A549 (cell line): Measurements from ENCODE around the gene TMEM255B. TPM values are rescaled to one million over a fixed set of nuclear protein-coding genes. Genes with fewer than 3 reads are reported as not detected.

Source experiments
- ATAC-seq, 2 experiments: fragments of 200-7000 bp in 1 of 2; fragments of >200 bp in 1 of 2; cut with Nextera tagmentation in 1 of 2; cut with Tn5 transposase in 1 of 2; 3 replicates each; pipeline versions ENCODE4 v1.8.0 to v1.9.1; 2018 to 2020; ENCODE audit warnings: mild to moderate bottlenecking in 1 of 2, moderate library complexity in 1 of 2
- CTCF ChIA-PET: fragments of 300-600 bp; sonication (Branson Sonifier 250); formaldehyde crosslinking; extraction: SDS; loops from one replicate; lab custom pipeline; 2021; ENCODE audit warnings: antibody characterized with exemption, inconsistent platforms; lab: Yijun Ruan, JAX
- POLR2A ChIA-PET: fragments of 350-600 bp; formaldehyde crosslinking; extraction: SDS; loops from one replicate; lab custom pipeline; 2021; ENCODE audit warnings: antibody characterized with exemption, inconsistent platforms; lab: Yijun Ruan, JAX
- DNase-seq, 2 experiments: peaks; one replicate each; pipeline versions ENCODE4 v3.0.0 to v3.0.0-alpha.2; 2011 to 2016; ENCODE audit warnings: low read depth in 1 of 2, low spot score in 1 of 2
- FAIRE-seq: peaks from 2 replicates; lab custom pipeline; 2011; peaks lifted over from hg19 to GRCh38; lab: Jason Lieb, UNC
- H3K27ac ChIP-seq, 2 experiments: fragments of >200 bp; sonication (Bioruptor Twin); formaldehyde crosslinking; 3 replicates each; pipeline ENCODE4 v1.5.1; 2016 to 2017
- H3K4me1 ChIP-seq: fragments of >200 bp; sonication (Bioruptor Twin); formaldehyde crosslinking; 3 replicates; pipeline ENCODE4 v1.6.1; 2016
- H3K4me2 ChIP-seq: fragments of >200 bp; sonication (Bioruptor Twin); formaldehyde crosslinking; 3 replicates; pipeline ENCODE4 v1.6.1; 2016
- H3K4me3 ChIP-seq: fragments of >200 bp; sonication (Bioruptor Twin); formaldehyde crosslinking; 3 replicates; pipeline ENCODE4 v1.5.1; 2016
- H3K9me3 ChIP-seq: fragments of >200 bp; sonication (Bioruptor Twin); formaldehyde crosslinking; 3 replicates; pipeline ENCODE4 v1.6.1; 2016
- CBX8 ChIP-seq: fragments of 200-600 bp; sonication (generic); IDR thresholded peaks from 2 replicates; pipeline ENCODE4 v1.6.1; 2016
- CEBPB ChIP-seq, 2 experiments: fragments of >200 bp in 1 of 2; sonication (Bioruptor Twin) in 1 of 2; formaldehyde crosslinking in 1 of 2; IDR thresholded peaks; 2 replicates each; pipeline ENCODE4 v1.6.1; 2012 to 2016
- CHD2 ChIP-seq: fragments of 150-350 bp; IDR thresholded peaks from 2 replicates; pipeline ENCODE4 v1.6.1; 2014; ENCODE audit warnings: low read length; ENCODE audit not compliant: partially characterized antibody
- EHMT2 ChIP-seq: fragments of 200-600 bp; sonication (generic); IDR thresholded peaks from 2 replicates; pipeline ENCODE4 v1.6.1; 2016; ENCODE audit warnings: antibody characterized with exemption, low read depth, mild to moderate bottlenecking, moderate library complexity
- ELK1 ChIP-seq: fragments of 150-350 bp; IDR thresholded peaks from 2 replicates; pipeline ENCODE4 v1.6.1; 2014; ENCODE audit warnings: low read depth, mild to moderate bottlenecking, low read length
- EP300 ChIP-seq, 2 experiments: fragments of >200 bp; sonication (Bioruptor Twin); formaldehyde crosslinking; IDR thresholded peaks; 2 replicates in 1 of 2; 3 replicates in 1 of 2; pipeline ENCODE4 v1.6.1; 2016 to 2017
- ESRRA ChIP-seq: fragments of 150-350 bp; IDR thresholded peaks from 2 replicates; pipeline ENCODE4 v1.6.1; 2014; ENCODE audit warnings: mild to moderate bottlenecking, low read length, borderline replicate concordance
- FOSL2 ChIP-seq, 2 experiments: fragments of 450-650 bp in 1 of 2; fragments of >200 bp in 1 of 2; sonication (Bioruptor Twin) in 1 of 2; formaldehyde crosslinking; IDR thresholded peaks; 2 replicates each; pipeline versions ENCODE4 v1.5.0 to v1.6.1; 2016 to 2020; ENCODE audit warnings: mild to moderate bottlenecking in 1 of 2, moderate library complexity in 1 of 2
- FOXS1 ChIP-seq: fragments of 250-450 bp; sonication (Bioruptor Pico); IDR thresholded peaks from 2 replicates; pipeline ENCODE4 v1.5.0; 2020; ENCODE audit warnings: mild to moderate bottlenecking, moderate library complexity
- HOXB5 ChIP-seq: fragments of 250-450 bp; sonication (Bioruptor Pico); IDR thresholded peaks from 2 replicates; pipeline ENCODE4 v1.5.0; 2020; ENCODE audit warnings: mild to moderate bottlenecking, moderate library complexity
- JUN ChIP-seq, 2 experiments: fragments of >200 bp; sonication (Bioruptor Twin); formaldehyde crosslinking; IDR thresholded peaks; 2 replicates in 1 of 2; 3 replicates in 1 of 2; pipeline ENCODE4 v1.6.1; 2016 to 2017
- JUNB ChIP-seq: fragments of >200 bp; sonication (Bioruptor Twin); formaldehyde crosslinking; IDR thresholded peaks from 2 replicates; pipeline ENCODE4 v1.6.1; 2016
- KDM1A ChIP-seq: fragments of 200-600 bp; sonication (generic); IDR thresholded peaks from 2 replicates; pipeline ENCODE4 v1.6.1; 2016; ENCODE audit warnings: low read depth, mild to moderate bottlenecking
- KDM5A ChIP-seq: fragments of 200-600 bp; sonication (generic); IDR thresholded peaks from 2 replicates; pipeline ENCODE4 v1.6.1; 2016; ENCODE audit warnings: antibody characterized with exemption, mild to moderate bottlenecking
- MAX ChIP-seq: IDR thresholded peaks from 2 replicates; pipeline ENCODE4 v1.6.1; 2012
- MYC ChIP-seq: IDR thresholded peaks from 2 replicates; pipeline ENCODE4 v1.6.1; 2012; ENCODE audit warnings: mild to moderate bottlenecking, inconsistent platforms, low read length, improper control_type of control experiment, borderline replicate concordance
- NFE2L2 ChIP-seq: fragments of 150-350 bp; conservative IDR thresholded peaks from 2 replicates; pipeline ENCODE4 v1.6.1; 2014; ENCODE audit warnings: low read length
- NR3C1 ChIP-seq: fragments of >200 bp; sonication (Bioruptor Twin); formaldehyde crosslinking; IDR thresholded peaks from 3 replicates; pipeline ENCODE4 v1.6.1; 2017
- POLR2A ChIP-seq: IDR thresholded peaks from 2 replicates; pipeline ENCODE4 v1.6.1; 2012; ENCODE audit warnings: mild to moderate bottlenecking, low read length
- POLR2AphosphoS2 ChIP-seq: conservative IDR thresholded peaks from 2 replicates; pipeline ENCODE4 v1.6.1; 2012; ENCODE audit warnings: low read length, improper control_type of control experiment, inconsistent platforms
- RAD21 ChIP-seq, 2 experiments: fragments of >200 bp in 1 of 2; sonication (Bioruptor Twin) in 1 of 2; formaldehyde crosslinking in 1 of 2; IDR thresholded peaks in 1 of 2; conservative IDR thresholded peaks in 1 of 2; 2 replicates in 1 of 2; 3 replicates in 1 of 2; pipeline ENCODE4 v1.6.1; 2012 to 2018; ENCODE audit warnings: inconsistent platforms in 1 of 2
- RFX5 ChIP-seq: fragments of 450-650 bp; IDR thresholded peaks from 2 replicates; pipeline ENCODE4 v1.7.1; 2014; ENCODE audit warnings: antibody characterized with exemption, mild to moderate bottlenecking, moderate library complexity
- SREBF2 ChIP-seq: fragments of 450-650 bp; IDR thresholded peaks from 2 replicates; pipeline ENCODE4 v1.6.1; 2014; ENCODE audit warnings: mild to moderate bottlenecking, moderate library complexity
- TFCP2L1 ChIP-seq: fragments of 250-450 bp; sonication (Bioruptor Pico); IDR thresholded peaks from 2 replicates; pipeline ENCODE4 v1.5.0; 2021; ENCODE audit warnings: mild to moderate bottlenecking
- ZFP36 ChIP-seq: fragments of 450-650 bp; IDR thresholded peaks from 2 replicates; pipeline ENCODE4 v1.6.1; 2014; ENCODE audit warnings: borderline replicate concordance; ENCODE audit not compliant: partially characterized antibody
- WGBS: methylation state at CpG from one replicate; pipeline ENCODE4 v1.1.6; 2017; ENCODE audit errors: missing lambda C conversion rate; 5-methylcytosine and 5-hydroxymethylcytosine counted together
- polyA plus RNA-seq, 4 experiments: library from polyadenylated mRNA; depleted of rRNA in 3 of 4; stranded (reverse); fragments of >200 nt; fragmentation: RNase III in 1 of 4; extraction: RNeasy Plus Mini Kit Qiagen cat#74134 plus additional on column Dnase treatment in 1 of 4; gene quantifications; 2 replicates in 3 of 4; 3 replicates in 1 of 4; pipeline ENCODE4 v1.2.3, GENCODE V29; 2011 to 2017
- TF ChIP-seq, protein P1 (sequence below): fragments of 200-600 bp; sonication (generic); IDR thresholded peaks from 2 replicates; pipeline ENCODE4 v1.6.1; 2016; ENCODE audit warnings: antibody characterized with exemption, mild to moderate bottlenecking, moderate library complexity
- TF ChIP-seq, protein P2 (sequence below): fragments of >200 bp; sonication (Bioruptor Twin); formaldehyde crosslinking; IDR thresholded peaks from 2 replicates; pipeline ENCODE4 v1.6.1; 2016
- TF ChIP-seq, protein P3 (sequence below): fragments of 250-450 bp; sonication (Bioruptor Pico); IDR thresholded peaks from 2 replicates; pipeline ENCODE4 v1.5.0; 2020; ENCODE audit warnings: low read depth, mild to moderate bottlenecking, moderate library complexity
- TF ChIP-seq, protein P4 (sequence below): fragments of 250-450 bp; sonication (Bioruptor Pico); IDR thresholded peaks from 2 replicates; pipeline ENCODE4 v1.5.0; 2021; ENCODE audit warnings: mild to moderate bottlenecking, moderate library complexity, borderline replicate concordance

The TMEM255B gene
- polyA plus RNA-seq, 2 of the 4 experiments (the other 2 are of a cell fraction): 0.54 to 1.1 TPM

DNA sequence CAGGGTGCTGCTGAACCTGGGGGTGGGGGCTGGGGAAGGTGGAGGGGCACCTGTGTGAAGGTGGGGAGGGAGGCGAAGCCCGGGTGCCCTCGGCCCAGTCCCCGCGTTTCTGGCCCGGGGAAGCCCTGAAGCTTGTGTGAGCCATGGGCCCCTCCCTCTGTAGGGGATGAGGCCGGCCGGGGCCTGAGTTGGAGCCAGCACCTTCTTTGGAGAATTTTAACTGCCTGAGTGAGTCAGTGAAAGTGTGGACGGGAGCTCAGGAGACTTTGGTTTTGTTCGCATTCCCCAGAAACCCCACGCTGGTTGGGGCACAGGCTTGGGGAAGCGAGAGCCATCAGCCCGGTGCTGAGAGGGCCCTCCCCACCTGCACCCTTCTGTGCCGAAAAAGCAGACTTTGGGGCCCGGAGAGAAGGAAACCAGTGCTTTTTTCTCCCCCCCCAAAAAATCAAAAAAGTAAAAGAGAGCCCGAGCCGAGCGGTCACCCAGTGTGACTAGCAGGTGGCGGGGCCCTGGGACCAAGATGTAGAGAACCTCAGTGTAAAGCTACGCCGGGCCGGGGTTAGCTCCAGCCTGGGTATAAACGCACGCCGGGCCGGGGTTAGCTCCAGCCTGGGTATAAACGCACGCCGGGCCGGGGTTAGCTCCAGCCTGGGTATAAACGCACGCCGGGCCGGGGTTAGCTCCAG lies 45.1 kb downstream of the TMEM255B start:
- DNase-seq: no peak
- POLR2A ChIA-PET: no interaction called here
- H3K4me1 ChIP-seq: no peaks in the 10 kb centered on the region
- H3K27ac ChIP-seq: no peak overlapping the region
- TF ChIP-seq POLR2A (no peak), FOSL2 (IDR thresholded peaks at IDR 0.05) (no peak), FOSL2 (CRISPR knock-in tag; IDR thresholded peaks at IDR 0.05) (no peak), RFX5 (no peak), NR3C1 (no peak), HOXB5 (CRISPR knock-in tag) (no peak), FOXS1 (no peak), JUN (IDR thresholded peaks at IDR 0.05) (no peak), TFCP2L1 (CRISPR knock-in tag) (no peak), ZFP36 (no peak), CHD2 (no peak), SREBF2 (no peak), CBX8 (no peak), KDM1A (no peak), CEBPB (IDR thresholded peaks at IDR 0.05) (no peak), JUNB (no peak), POLR2AphosphoS2 (no peak), RAD21 (conservative IDR thresholded peaks at IDR 0.05 in 1 of 2, IDR thresholded peaks at IDR 0.05 in 1 of 2) (no peak)
- TF ChIP-seq, protein P1, sequence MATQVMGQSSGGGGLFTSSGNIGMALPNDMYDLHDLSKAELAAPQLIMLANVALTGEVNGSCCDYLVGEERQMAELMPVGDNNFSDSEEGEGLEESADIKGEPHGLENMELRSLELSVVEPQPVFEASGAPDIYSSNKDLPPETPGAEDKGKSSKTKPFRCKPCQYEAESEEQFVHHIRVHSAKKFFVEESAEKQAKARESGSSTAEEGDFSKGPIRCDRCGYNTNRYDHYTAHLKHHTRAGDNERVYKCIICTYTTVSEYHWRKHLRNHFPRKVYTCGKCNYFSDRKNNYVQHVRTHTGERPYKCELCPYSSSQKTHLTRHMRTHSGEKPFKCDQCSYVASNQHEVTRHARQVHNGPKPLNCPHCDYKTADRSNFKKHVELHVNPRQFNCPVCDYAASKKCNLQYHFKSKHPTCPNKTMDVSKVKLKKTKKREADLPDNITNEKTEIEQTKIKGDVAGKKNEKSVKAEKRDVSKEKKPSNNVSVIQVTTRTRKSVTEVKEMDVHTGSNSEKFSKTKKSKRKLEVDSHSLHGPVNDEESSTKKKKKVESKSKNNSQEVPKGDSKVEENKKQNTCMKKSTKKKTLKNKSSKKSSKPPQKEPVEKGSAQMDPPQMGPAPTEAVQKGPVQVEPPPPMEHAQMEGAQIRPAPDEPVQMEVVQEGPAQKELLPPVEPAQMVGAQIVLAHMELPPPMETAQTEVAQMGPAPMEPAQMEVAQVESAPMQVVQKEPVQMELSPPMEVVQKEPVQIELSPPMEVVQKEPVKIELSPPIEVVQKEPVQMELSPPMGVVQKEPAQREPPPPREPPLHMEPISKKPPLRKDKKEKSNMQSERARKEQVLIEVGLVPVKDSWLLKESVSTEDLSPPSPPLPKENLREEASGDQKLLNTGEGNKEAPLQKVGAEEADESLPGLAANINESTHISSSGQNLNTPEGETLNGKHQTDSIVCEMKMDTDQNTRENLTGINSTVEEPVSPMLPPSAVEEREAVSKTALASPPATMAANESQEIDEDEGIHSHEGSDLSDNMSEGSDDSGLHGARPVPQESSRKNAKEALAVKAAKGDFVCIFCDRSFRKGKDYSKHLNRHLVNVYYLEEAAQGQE: no peak
- TF ChIP-seq, protein P2, sequence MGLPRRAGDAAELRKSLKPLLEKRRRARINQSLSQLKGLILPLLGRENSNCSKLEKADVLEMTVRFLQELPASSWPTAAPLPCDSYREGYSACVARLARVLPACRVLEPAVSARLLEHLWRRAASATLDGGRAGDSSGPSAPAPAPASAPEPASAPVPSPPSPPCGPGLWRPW: no peak
- TF ChIP-seq, protein P3, sequence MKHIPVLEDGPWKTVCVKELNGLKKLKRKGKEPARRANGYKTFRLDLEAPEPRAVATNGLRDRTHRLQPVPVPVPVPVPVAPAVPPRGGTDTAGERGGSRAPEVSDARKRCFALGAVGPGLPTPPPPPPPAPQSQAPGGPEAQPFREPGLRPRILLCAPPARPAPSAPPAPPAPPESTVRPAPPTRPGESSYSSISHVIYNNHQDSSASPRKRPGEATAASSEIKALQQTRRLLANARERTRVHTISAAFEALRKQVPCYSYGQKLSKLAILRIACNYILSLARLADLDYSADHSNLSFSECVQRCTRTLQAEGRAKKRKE (CRISPR knock-in tag): no peak
- TF ChIP-seq, all 56 proteins: peak for 0
- WGBS: 81% methylated on average over 19 of the region's 34 CpGs
- ATAC-seq: no peak
- Histone ChIP-seq H3K9me3 (peaks cover 12% of the 10 kb centered on the region; the same call in 2 of the 3 replicates), H3K4me3 (no peak overlapping the region), H3K4me2 (no peak overlapping the region)
- CTCF ChIA-PET: no interaction called here
- no peak for FAIRE-seq

GRCh38 chr13:113804703-113805430 lies 45.8 kb downstream of the TMEM255B start:
- ChIA-PET CTCF (interaction anchor here (1.3 kb wide), 1 partner anchor 64 kb away, joined by 3 read pairs; no protein-coding TSS in a partner anchor), POLR2A (no interaction called here)
- no peak for ATAC-seq
- TF ChIP-seq EP300 (IDR thresholded peaks at IDR 0.05) (no peak), EHMT2 (no peak), ELK1 (no peak), MAX (no peak), MYC (no peak), JUNB (no peak), NFE2L2 (no peak), FOXS1 (no peak), KDM5A (no peak), ESRRA (no peak)
- TF ChIP-seq, protein P4, sequence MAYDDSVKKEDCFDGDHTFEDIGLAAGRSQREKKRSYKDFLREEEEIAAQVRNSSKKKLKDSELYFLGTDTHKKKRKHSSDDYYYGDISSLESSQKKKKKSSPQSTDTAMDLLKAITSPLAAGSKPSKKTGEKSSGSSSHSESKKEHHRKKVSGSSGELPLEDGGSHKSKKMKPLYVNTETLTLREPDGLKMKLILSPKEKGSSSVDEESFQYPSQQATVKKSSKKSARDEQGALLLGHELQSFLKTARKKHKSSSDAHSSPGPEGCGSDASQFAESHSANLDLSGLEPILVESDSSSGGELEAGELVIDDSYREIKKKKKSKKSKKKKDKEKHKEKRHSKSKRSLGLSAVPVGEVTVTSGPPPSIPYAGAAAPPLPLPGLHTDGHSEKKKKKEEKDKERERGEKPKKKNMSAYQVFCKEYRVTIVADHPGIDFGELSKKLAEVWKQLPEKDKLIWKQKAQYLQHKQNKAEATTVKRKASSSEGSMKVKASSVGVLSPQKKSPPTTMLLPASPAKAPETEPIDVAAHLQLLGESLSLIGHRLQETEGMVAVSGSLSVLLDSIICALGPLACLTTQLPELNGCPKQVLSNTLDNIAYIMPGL (CRISPR knock-in tag): no peak
- TF ChIP-seq, protein P2: no peak

More at GRCh38 chr13:113804703-113805430, 45.8 kb downstream of the TMEM255B start:
- Histone ChIP-seq H3K4me2 (no peak overlapping the region), H3K27ac (no peak overlapping the region), H3K4me1 (no peaks in the 10 kb centered on the region), H3K4me3 (no peak overlapping the region), H3K9me3 (peaks cover 12% of the 10 kb centered on the region; the same call in 2 of the 3 replicates)
- FAIRE-seq (no peak), DNase-seq (no peak)
- 80% methylated on average over 5 of the region's 39 CpGs for whole genome bisulfite sequencing
